Stimulated activated CD4-positive, alpha-beta T cell treated with anti-CD3 and anti-CD28 coated beads, Interleukin-4, amount 100 ng/mL, for 4 hours (primary cell): ENCODE data around the gene PDZD11.
"Not testable (repeated sequence)": the region's sequence is repeated elsewhere in the genome, so short reads cannot be mapped to it uniquely, and the experiment has no call there.

Experiments
- DNase-seq, 2 experiments: peaks; one replicate each; pipeline ENCODE4 v3.0.0-alpha.2; 2020

The PDZD11 gene, protein sequence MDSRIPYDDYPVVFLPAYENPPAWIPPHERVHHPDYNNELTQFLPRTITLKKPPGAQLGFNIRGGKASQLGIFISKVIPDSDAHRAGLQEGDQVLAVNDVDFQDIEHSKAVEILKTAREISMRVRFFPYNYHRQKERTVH

GRCh38 chrX:70289793-70290770 lies at the start of gene PDZD11, which contains the start of gene KIF4A:
Gene PDZD11, minus strand, starts transcription at chrX:70289927. Its CDS starts 586 bp downstream, at chrX:70289341.
Gene KIF4A, plus strand, starts transcription at chrX:70290104. Its CDS starts 355 bp downstream, at chrX:70290459.
- peak; percentile 62 to 66 for DNase-seq

- DNase-seq = no peak
Measured at GRCh38 chrX:70338290-70338689, 48.6 kb upstream of the PDZD11 start.

DNA sequence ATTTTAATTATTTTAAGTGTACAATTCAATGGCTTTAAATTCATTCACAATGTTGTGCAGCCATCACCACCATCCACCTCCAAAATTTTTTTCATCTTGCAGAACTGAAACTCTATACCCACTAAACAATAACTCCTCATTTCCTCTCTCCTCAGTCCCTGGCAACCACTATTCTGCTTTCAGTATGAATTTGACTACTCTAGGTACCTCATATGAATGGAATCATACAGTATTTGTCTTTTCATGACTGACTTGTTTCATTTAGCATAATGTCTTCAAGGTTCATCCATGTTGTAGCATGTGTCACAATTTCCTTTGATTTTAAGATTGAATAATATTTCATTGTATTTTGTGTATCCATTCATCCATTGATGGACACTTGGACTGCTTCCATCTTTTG lies 47.0 kb upstream of the PDZD11 start:
- DNase-seq = no peak

DNA sequence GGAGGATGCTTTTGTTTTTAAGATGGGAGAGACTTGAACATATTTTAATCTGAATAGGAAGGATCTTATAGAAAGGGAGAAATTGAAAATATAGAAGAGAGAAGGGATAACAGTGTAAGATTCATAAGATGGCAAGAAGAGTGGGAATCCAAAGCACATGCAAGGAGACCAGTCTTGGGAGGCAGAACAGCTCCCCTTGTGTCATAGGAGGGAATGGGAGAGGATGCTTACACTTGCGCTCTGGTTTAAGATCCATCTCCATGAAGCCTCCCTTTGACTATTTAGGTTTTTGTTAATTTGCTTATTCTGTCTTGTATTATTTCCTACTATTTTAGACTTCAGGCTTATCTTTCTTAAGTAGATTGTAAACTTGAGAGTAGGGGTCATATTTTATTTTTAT lies 42.9 kb upstream of the PDZD11 start:
- no peak for DNase-seq

- no peak for DNase-seq
Measured at GRCh38 chrX:70331161-70331560, 41.4 kb upstream of the PDZD11 start.

DNA sequence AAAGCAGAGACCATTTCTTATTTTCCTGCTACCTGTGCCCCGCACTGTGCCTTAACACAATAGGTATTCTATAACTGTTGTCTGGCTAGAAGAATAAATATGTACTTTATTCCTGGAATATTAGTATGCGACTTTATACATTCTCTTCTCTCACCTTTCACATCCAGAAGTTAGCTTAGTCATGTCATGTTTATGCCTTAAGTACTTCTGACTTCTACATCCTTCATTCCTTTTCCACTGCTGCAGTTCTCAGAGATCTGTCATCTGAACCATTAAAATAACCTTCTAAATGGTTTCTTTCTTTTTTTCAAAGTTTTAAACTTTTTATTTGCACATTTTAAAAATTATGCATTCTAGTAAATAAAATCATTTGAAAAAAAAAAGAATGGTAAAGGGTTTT lies 34.6 kb upstream of the PDZD11 start:
- no peak for DNase-seq

DNA sequence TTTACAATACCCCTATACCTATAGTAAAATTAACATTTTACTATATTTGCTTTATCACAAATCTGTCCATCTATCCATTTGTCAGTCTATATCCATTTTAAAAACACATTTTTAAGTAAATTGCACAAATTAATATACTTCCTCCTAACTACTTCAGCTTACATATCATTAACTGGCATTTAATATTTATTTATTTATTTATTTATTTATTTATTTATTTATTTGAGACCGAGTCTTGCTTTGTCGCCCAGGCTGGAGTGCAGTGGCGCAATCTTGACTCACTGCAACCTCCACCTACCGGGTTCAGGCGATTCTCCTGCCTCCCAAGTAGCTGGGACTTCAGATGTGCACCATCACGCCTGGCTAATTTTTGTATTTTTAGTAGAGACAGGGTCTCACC lies 33.9 kb upstream of the PDZD11 start:
- DNase-seq = not testable (repeated sequence)

- no peak for DNase-seq
Measured at GRCh38 chrX:70322784-70323183, 33.1 kb upstream of the PDZD11 start.

GRCh38 chrX:70313503-70313902 lies 23.8 kb upstream of the PDZD11 start:
- no peak for DNase-seq

DNA sequence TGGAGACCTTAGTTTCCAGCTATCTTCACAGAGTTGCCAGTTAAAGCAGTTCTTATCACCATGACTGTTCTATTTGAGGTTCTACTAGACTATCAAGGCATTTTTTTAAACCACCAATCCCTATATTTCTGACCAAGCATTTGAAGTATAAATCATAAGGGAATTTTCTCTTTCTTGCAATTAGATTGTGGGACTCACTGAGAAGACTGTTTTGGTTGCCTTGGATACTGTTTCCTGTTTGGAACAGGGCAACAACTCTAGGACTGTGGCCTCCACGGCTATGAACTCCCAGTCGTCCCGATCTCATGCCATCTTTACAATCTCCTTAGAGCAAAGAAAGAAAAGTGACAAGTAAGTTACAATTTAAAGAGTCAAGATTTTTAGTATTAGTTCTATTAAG lies 12.0 kb upstream of the PDZD11 start:
- DNase-seq = no peak

DNA sequence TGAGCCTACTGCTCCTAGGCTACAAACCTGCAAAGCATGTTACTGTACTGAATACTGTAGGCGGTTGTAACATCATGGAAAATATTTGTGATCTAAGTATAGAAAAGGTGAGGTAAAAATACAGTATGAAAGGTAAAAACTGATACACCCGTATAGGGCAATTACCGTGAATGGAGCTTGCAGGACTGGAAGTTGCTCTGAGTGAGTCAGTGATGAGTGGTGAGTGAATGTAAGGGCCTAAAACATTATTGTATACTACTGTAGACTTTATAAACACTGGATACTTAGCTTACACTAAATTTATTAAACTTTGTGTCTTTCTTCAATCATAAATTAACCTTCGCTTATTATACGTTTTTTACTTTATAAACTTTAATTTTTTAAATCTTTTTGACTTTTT lies 3.9 kb upstream of the PDZD11 start:
- no peak for DNase-seq

DNA sequence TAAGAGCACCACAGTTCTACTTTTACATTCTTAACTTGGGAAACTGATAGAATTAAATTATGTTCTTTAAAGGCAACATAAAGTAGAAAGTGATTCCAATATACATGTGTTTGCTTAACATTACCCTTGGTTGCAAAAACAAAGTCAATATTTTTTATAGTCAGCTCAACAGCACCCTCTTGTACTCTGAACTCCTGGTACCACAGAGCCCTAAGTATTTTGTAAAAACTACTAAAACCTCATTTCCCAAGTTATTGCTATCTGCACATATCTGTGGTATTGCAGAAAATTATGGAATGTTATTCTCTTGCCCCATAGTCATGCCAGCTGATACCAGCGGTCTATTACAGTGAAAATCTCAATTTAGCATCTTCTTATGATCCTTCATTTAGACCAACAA lies 3.1 kb upstream of the PDZD11 start:
- no peak for DNase-seq

DNA sequence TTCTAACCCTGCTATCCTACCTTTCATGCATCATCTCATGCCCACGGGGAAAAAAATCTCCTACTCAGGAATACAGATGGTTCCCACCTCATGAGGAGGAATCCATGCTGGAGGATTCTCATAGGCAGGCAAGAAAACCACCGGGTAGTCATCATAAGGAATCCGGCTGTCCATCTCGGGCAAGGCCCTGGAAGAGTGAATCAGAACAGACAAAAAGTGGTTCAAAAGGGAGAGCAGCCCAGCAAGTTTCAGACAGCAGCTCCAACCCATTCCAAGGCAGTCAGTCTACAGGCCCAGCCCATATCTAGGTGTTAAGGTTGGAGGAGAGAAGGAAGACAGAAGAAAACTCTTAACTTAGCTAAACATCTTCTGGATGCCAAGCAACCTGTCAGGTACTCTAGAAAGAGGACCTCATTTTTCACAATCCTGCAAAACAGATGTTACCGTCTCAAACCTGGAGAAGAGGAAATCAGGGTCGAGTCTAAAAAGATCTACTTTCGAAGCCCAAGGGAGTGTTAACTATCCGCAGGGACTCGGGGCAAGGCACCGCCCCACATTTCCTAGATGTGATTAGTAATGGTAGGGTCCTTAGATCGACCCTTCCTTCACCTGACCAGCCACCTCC lies 447 bp downstream of the PDZD11 start:
- DNase-seq = no peak

GRCh38 chrX:70281951-70282350 lies 7.8 kb downstream of the PDZD11 start, which contains the start of gene RAB41:
Gene RAB41, plus strand, starts transcription at chrX:70282172. Its CDS starts 46 bp downstream, at chrX:70282218.
- DNase-seq = no peak

DNA sequence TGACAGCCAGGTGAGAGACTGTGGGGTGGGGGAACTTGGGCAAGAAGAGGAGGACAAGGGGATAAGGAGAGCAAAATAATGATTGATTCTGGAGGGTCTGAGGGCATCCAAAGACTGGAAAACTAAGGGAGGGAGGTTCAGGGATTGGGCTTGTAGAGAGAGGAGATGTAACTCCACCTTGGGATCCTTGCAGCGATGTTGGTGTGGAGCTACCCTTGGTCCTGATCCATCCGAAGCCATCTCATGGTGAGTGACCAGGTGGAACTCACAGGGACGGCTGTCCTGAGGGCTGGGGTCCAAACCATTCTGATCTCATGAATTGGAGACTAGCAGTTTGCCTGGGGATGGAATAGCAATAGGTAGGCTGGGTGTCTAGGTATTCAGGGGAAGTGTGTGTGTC lies 9.2 kb downstream of the PDZD11 start:
- DNase-seq = no peak

DNA sequence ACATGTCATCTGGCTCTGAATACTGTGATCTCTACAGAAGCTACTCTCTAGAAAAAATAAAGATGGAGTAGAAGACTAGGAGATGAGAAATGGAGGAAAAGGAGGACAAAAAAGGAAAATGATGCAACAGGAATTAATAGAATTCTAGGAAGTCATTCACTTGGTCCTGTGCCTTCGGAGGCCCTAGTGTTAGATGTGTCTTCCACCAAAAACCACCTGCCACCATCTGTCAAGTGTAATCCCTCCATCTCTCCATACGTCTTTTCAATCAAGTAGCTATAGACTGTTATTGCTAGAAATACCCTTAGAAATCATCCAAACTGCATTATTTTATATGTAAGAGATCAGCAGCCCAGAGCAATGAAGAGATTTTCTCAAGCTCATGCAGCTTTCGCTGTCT lies 10.6 kb downstream of the PDZD11 start:
- DNase-seq = no peak

DNA sequence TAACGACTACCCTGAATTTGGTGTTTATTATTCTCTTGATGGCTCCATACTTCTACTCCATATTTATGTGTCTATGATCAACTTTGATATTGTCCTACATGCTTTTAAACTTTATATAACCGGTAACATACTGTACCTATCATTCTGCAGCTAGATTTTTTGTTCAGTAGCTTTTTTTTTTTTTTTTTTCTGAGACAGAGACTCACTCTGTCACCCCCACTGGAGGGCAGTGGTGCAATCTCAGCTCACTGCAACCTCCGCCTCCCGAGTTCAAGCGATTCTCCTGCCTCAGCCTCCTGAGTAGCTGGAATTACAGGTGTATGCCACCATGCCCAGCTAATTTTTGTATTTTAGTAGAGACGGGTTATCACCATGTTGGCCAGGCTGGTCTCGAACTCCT lies 15.7 kb downstream of the PDZD11 start:
- not testable (repeated sequence) for DNase-seq

DNA sequence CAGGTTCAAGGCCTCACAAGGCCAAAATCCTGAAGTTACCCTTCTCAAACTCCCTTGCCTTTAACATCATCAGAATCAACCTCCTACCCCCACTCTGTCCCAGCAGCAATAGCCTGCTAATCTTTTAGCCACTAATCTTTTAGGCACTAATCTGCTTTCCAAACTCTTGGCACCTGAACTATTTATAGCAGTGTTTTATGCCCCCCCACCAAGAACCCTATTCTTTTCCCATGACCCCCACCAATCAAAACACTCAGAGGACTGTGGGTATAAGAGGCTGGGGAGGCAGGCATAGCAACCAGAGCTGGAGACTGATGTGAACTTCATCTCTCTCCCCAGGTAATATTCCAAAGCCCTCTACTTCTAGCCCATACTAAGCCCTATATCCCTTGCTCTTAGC lies 21.7 kb downstream of the PDZD11 start, which contains the start of gene ARR3:
TSS of gene ARR3 (plus strand) at position 301 of the 400 bp plus-strand sequence. CDS start 1,052 bp downstream, outside the sequence.
- no peak for DNase-seq

DNA sequence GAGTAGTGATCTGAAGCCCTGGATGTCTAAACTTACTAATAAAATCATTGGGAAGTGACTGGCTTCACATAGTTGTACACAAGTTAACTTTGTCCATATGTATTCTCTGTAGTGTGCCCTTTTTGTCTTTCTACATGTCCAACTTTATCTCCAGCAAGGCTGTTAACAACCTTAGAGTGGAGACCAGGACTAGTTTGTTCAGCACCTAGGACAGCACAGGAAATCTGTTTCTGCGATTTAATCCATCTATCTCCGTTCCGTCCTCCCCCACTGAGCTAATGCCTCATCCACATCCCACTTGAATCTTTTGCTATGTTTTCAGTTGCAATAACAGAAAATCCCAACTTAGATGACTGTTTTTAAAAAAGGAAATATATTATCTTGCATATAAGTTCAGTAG lies 24.9 kb downstream of the PDZD11 start:
- DNase-seq = no peak

GRCh38 chrX:70262952-70263567 lies 26.7 kb downstream of the PDZD11 start:
- peak; percentile 2 to 3 for DNase-seq

DNA sequence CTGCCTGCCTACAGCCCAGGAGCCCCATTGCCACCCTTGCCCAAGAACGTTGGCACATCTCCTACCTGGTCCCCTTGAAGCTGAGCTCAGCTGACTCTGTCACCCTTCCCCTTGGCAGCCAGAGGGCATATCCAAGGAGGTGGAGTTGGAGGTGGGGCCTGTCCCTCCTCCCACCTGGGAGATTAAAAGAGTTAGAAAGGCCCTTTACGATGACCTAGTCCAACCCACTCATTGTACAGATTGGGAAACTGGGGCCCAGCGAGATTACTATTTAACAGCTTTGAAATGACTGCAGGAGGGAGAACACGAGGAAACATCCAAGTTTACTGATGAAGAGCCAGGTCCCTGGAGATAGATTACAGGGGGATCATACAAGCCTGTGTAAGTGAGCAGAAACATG lies 29.6 kb downstream of the PDZD11 start, which contains the start of gene P2RY4:
TSS of gene P2RY4 (minus strand) at position 101 of the 400 bp plus-strand sequence. CDS start 580 bp downstream, outside the sequence.
- DNase-seq = no peak

DNA sequence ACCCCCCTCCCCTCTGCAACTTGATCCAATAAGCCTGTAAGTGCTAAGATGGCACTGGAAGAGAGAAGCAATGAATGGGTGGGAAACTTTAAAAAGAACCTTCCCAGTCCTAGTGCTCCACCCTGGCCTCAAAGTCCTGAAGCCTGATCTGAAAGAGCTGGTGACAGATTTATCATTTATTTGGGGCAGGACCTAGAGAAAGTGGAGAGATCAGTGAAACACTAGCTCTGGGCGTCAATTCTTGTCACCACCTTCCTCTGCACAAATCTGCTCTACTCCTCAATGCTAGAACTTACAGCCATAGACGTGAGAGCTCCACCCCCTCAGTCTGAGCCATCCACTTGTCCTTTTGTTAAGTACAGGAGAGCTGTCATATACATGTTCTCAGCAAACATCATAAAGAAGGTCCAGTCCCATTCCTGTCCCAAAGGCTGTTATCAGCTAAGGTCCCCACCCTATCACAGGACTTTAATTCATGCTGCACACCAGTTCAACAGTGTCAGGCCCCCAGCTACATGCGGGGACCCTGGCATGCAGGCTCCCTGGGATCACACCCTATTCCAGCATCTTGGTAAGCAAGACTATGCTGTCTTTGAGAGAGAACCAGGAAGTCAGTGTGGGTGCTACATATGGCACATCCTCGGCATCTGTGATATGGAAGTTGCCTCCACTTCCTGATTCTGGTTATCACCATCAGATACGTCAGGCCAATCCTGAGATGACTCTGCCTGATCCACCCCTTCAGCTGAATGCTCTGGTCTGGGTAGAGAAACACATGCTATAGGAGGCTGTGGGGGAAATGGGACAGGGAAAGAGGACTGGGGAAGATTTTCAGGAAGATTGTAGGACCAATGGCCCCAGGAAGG lies 32.1 kb downstream of the PDZD11 start:
- DNase-seq = no peak
